ENCODE measurements around the gene HOXD9. TPM values are rescaled to one million over a fixed set of nuclear protein-coding genes. Genes with fewer than 3 reads are reported as not detected.

Gene HOXD9
- total RNA-seq, 1 experiment from 2014 or later = not detected

DNA sequence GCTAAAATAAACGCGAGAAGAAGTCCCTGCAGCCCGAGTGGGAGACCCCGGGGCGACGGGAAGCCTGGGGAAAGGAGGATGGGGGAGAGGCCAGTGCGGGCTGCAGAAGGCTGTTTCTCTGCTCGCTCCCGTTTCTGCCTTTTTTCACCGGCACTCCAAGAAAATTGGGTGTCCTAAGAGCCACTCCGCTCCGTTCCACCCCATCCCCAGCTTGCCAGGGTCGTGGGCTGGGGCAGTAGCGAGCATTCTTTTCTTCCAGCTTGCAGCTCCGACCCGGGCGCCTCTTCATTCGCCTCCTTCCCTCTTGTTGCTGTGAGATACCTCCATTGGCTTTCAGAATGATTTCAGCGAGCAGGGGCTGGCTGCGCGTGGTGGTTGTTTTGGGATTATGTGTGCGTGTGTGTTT lies 35.7 kb downstream of the HOXD9 start:
- Histone ChIP-seq H2AFZ (ENCODE audit: low read length) (no peak overlapping the region), H3K14ac (ENCODE audit: insufficient read depth, low read length) (no peak overlapping the region), H3K18ac (ENCODE audit: insufficient read length, low read depth, low read length) (no peak overlapping the region), H3T11ph (ENCODE audit: low read length) (no peak overlapping the region), H2BK120ac (ENCODE audit: low read depth, low read length, poor library complexity, severe bottlenecking) (no peak overlapping the region), H3K4me1 (ENCODE audit: insufficient read depth, low read length) (no peaks in the 10 kb centered on the region), H3K27ac (ENCODE audit: insufficient read length, low read depth, low read length) (no peak overlapping the region), H3K79me1 (ENCODE audit: insufficient read depth, low read depth, low read length, poor library complexity, severe bottlenecking) (no peaks in the 10 kb centered on the region), H3K27me3 (ENCODE audit: insufficient read depth, low read length) (peaks cover 100% of the 10 kb centered on the region), H3K79me2 (ENCODE audit: insufficient read depth, low read length) (no peaks in the 10 kb centered on the region), H2BK5ac (ENCODE audit: insufficient read length, low read length) (no peak overlapping the region), H2BK20ac (ENCODE audit: low read depth, low read length, poor library complexity, severe bottlenecking) (no peak overlapping the region), H4K91ac (ENCODE audit: insufficient read length, low read depth, low read length) (no peak overlapping the region), H3K23ac (ENCODE audit: insufficient read length, low read depth, low read length) (no peak overlapping the region), H3K4ac (ENCODE audit: low read depth, low read length) (no peak overlapping the region), H3K9me3 (ENCODE audit: control insufficient read depth, low read depth, low read length) (no peaks in the 10 kb centered on the region), H3K4me2 (ENCODE audit: insufficient read depth, insufficient read length, low read length) (no peak overlapping the region), H2BK12ac (ENCODE audit: insufficient read length, low read depth, low read length) (no peak overlapping the region), H4K8ac (replicated peaks; ENCODE audit: insufficient read length, low read depth, low read length) (no peak overlapping the region), H4K5ac (ENCODE audit: insufficient read length, low read depth, low read length) (no peak overlapping the region), H3K9ac (ENCODE audit: extremely low read depth, insufficient read length, low read length) (no peak overlapping the region), H4K20me1 (ENCODE audit: control insufficient read depth, insufficient read depth, insufficient read length) (peaks cover 2% of the 10 kb centered on the region), H3K56ac (ENCODE audit: insufficient read length, low read depth, low read length) (no peak overlapping the region), H2AK5ac (ENCODE audit: insufficient read length, low read length) (no peak overlapping the region), H2BK15ac (ENCODE audit: low read depth, low read length) (no peak overlapping the region), H3K23me2 (ENCODE audit: insufficient read length, low read depth, low read length, poor library complexity, severe bottlenecking) (no peaks in the 10 kb centered on the region)
- WGBS (ENCODE audit: extremely low coverage, insufficient read length, low lambda C conversion rate) = no CpG with 5 or more reads among the region's 22 CpGs
- Mint-ChIP-seq H3K9me3 (peaks cover 0 to 5% of the 10 kb centered on the region in 2 experiments; a peak in 3 of 5 replicates), H3K27me3 (ENCODE audit: low read depth) (peaks cover 100% of the 10 kb centered on the region), H3K4me3 (no peak overlapping the region), H3K4me1 (peaks cover 6 to 25% of the 10 kb centered on the region in 2 experiments; a peak in 3 of 4 replicates), H3K36me3 (ENCODE audit: insufficient read depth in 1 of 3, low read depth in 3 of 3) (no peaks in the 10 kb centered on the region; a peak in 1 of 7 replicates), H3K27ac (no peak overlapping the region)
- TF ChIP-seq, protein P1, sequence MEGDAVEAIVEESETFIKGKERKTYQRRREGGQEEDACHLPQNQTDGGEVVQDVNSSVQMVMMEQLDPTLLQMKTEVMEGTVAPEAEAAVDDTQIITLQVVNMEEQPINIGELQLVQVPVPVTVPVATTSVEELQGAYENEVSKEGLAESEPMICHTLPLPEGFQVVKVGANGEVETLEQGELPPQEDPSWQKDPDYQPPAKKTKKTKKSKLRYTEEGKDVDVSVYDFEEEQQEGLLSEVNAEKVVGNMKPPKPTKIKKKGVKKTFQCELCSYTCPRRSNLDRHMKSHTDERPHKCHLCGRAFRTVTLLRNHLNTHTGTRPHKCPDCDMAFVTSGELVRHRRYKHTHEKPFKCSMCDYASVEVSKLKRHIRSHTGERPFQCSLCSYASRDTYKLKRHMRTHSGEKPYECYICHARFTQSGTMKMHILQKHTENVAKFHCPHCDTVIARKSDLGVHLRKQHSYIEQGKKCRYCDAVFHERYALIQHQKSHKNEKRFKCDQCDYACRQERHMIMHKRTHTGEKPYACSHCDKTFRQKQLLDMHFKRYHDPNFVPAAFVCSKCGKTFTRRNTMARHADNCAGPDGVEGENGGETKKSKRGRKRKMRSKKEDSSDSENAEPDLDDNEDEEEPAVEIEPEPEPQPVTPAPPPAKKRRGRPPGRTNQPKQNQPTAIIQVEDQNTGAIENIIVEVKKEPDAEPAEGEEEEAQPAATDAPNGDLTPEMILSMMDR (conservative IDR thresholded peaks at IDR 0.05) = no peak
- DNase-seq = no peak

Measured in H9 (cell line).